Measurements from ENCODE around the gene CACNA1B.

Gene CACNA1B

GRCh38 chr9:137970686-137971476 lies 93.3 kb downstream of the CACNA1B start:
- DNase-seq (ENCODE audit: insufficient read length, low spot score), result no peak
- FAIRE-seq, result no peak
- no peak for TF ChIP-seq POU2F2 (IDR thresholded peaks at IDR 0.05; ENCODE audit: low read depth, low read length)
- TF ChIP-seq PAX5 (IDR thresholded peaks at IDR 0.05; ENCODE audit: insufficient read depth, low read length, severe bottlenecking), result no peak
- no peak for TF ChIP-seq TAF1 (IDR thresholded peaks at IDR 0.05; ENCODE audit: low read depth, low read length)
- TF ChIP-seq POLR2A (IDR thresholded peaks at IDR 0.05; ENCODE audit: low read depth, low read length), result no peak
- TF ChIP-seq SPI1 (IDR thresholded peaks at IDR 0.05; ENCODE audit: low read depth, low read length), result no peak
- no peak for TF ChIP-seq POLR2AphosphoS5 (IDR thresholded peaks at IDR 0.05; ENCODE audit: low read depth, low read length)

- FAIRE-seq (no peak), DNase-seq (ENCODE audit: insufficient read length, low spot score) (no peak)
- TF ChIP-seq PAX5 (IDR thresholded peaks at IDR 0.05; ENCODE audit: insufficient read depth, low read length, severe bottlenecking) (no peak), POLR2A (IDR thresholded peaks at IDR 0.05; ENCODE audit: low read depth, low read length) (no peak)
Measured at GRCh38 chr9:137971477-137972138, 94.0 kb downstream of the CACNA1B start.

- TF ChIP-seq PAX5 (IDR thresholded peaks at IDR 0.05; ENCODE audit: insufficient read depth, low read length, severe bottlenecking) (no peak), TAF1 (IDR thresholded peaks at IDR 0.05; ENCODE audit: low read depth, low read length) (no peak), POLR2A (IDR thresholded peaks at IDR 0.05; ENCODE audit: low read depth, low read length) (no peak), POU2F2 (IDR thresholded peaks at IDR 0.05; ENCODE audit: low read depth, low read length) (no peak), SPI1 (IDR thresholded peaks at IDR 0.05; ENCODE audit: low read depth, low read length) (no peak), POLR2AphosphoS5 (IDR thresholded peaks at IDR 0.05; ENCODE audit: low read depth, low read length) (no peak)
- no peak for DNase-seq (ENCODE audit: insufficient read length, low spot score)
Measured at GRCh38 chr9:137972355-137972987, 94.9 kb downstream of the CACNA1B start.

GRCh38 chr9:137972988-137973470 lies 95.4 kb downstream of the CACNA1B start:
- DNase-seq (ENCODE audit: insufficient read length, low spot score) (no peak), FAIRE-seq (no peak)
- TF ChIP-seq POLR2A (IDR thresholded peaks at IDR 0.05; ENCODE audit: low read depth, low read length) (no peak), TAF1 (IDR thresholded peaks at IDR 0.05; ENCODE audit: low read depth, low read length) (no peak), PAX5 (IDR thresholded peaks at IDR 0.05; ENCODE audit: insufficient read depth, low read length, severe bottlenecking) (no peak), POU2F2 (IDR thresholded peaks at IDR 0.05; ENCODE audit: low read depth, low read length) (no peak), SPI1 (IDR thresholded peaks at IDR 0.05; ENCODE audit: low read depth, low read length) (no peak)

More at GRCh38 chr9:137972355-137972987, 94.9 kb downstream of the CACNA1B start:
- FAIRE-seq, result no peak

- no peak for FAIRE-seq
- TF ChIP-seq POLR2A (IDR thresholded peaks at IDR 0.05; ENCODE audit: low read depth, low read length) (no peak), POU2F2 (IDR thresholded peaks at IDR 0.05; ENCODE audit: low read depth, low read length) (no peak), TAF1 (IDR thresholded peaks at IDR 0.05; ENCODE audit: low read depth, low read length) (no peak), POLR2AphosphoS5 (IDR thresholded peaks at IDR 0.05; ENCODE audit: low read depth, low read length) (no peak), SPI1 (IDR thresholded peaks at IDR 0.05; ENCODE audit: low read depth, low read length) (no peak), PAX5 (IDR thresholded peaks at IDR 0.05; ENCODE audit: insufficient read depth, low read length, severe bottlenecking) (no peak)
- no peak for DNase-seq (ENCODE audit: insufficient read length, low spot score)
Measured at GRCh38 chr9:137973829-137974416, 96.3 kb downstream of the CACNA1B start.

- TF ChIP-seq TAF1 (IDR thresholded peaks at IDR 0.05; ENCODE audit: low read depth, low read length) (no peak), POLR2AphosphoS5 (IDR thresholded peaks at IDR 0.05; ENCODE audit: low read depth, low read length) (no peak), POU2F2 (IDR thresholded peaks at IDR 0.05; ENCODE audit: low read depth, low read length) (no peak), SPI1 (IDR thresholded peaks at IDR 0.05; ENCODE audit: low read depth, low read length) (no peak)
- DNase-seq (ENCODE audit: insufficient read length, low spot score) (no peak), FAIRE-seq (no peak)
Measured at GRCh38 chr9:137974746-137975526, 97.4 kb downstream of the CACNA1B start.

- FAIRE-seq, result no peak
- DNase-seq (ENCODE audit: insufficient read length, low spot score), result no peak
- no peak for TF ChIP-seq SPI1 (IDR thresholded peaks at IDR 0.05; ENCODE audit: low read depth, low read length)
- no peak for TF ChIP-seq POLR2AphosphoS5 (IDR thresholded peaks at IDR 0.05; ENCODE audit: low read depth, low read length)
- TF ChIP-seq POU2F2 (IDR thresholded peaks at IDR 0.05; ENCODE audit: low read depth, low read length), result no peak
- TF ChIP-seq TAF1 (IDR thresholded peaks at IDR 0.05; ENCODE audit: low read depth, low read length), result no peak
- TF ChIP-seq POLR2A (IDR thresholded peaks at IDR 0.05; ENCODE audit: low read depth, low read length), result no peak
- no peak for TF ChIP-seq PAX5 (IDR thresholded peaks at IDR 0.05; ENCODE audit: insufficient read depth, low read length, severe bottlenecking)
Measured at GRCh38 chr9:137975527-137975913, 97.9 kb downstream of the CACNA1B start.

GRCh38 chr9:137975936-137976565 lies 98.5 kb downstream of the CACNA1B start:
- TF ChIP-seq POLR2AphosphoS5 (IDR thresholded peaks at IDR 0.05; ENCODE audit: low read depth, low read length) (no peak), SPI1 (IDR thresholded peaks at IDR 0.05; ENCODE audit: low read depth, low read length) (no peak), TAF1 (IDR thresholded peaks at IDR 0.05; ENCODE audit: low read depth, low read length) (no peak), POLR2A (IDR thresholded peaks at IDR 0.05; ENCODE audit: low read depth, low read length) (no peak), PAX5 (IDR thresholded peaks at IDR 0.05; ENCODE audit: insufficient read depth, low read length, severe bottlenecking) (no peak)
- DNase-seq (ENCODE audit: insufficient read length, low spot score), result no peak
- no peak for FAIRE-seq

Measured in GM12891 (cell line).